HEK293 (cell line): ENCODE results near the gene WSCD2.

Source experiments
- CTCF ChIA-PET: fragments of 350-600 bp; formaldehyde crosslinking; extraction: SDS; loops from one replicate; lab custom pipeline; 2021; ENCODE audit warnings: antibody characterized with exemption; lab: Yijun Ruan, JAX
- POLR2A ChIA-PET: fragments of 300-600 bp; formaldehyde crosslinking; extraction: SDS; loops from one replicate; lab custom pipeline; 2020; ENCODE audit warnings: antibody characterized with exemption, inconsistent platforms; lab: Yijun Ruan, JAX
- H3K27ac ChIP-seq: fragments of 200-500 bp; sonication (Bioruptor generic); 2 replicates; pipeline ENCODE4 v1.5.1; 2014; ENCODE audit warnings: low read depth, low read length, control low read depth, inconsistent platforms; ENCODE audit errors: extremely low read depth
- H3K36me3 ChIP-seq, 2 experiments: fragments of 200-500 bp in 1 of 2; sonication (Bioruptor generic) in 1 of 2; 1 replicate in 1 of 2; 2 replicates in 1 of 2; pipeline ENCODE4 v1.5.1; 2014 to 2017; ENCODE audit warnings: inconsistent platforms in 2 of 2, low read length in 2 of 2; ENCODE audit not compliant: control insufficient read depth in 2 of 2, insufficient read depth in 1 of 2
- H3K4me1 ChIP-seq: fragments of 200-500 bp; sonication (Bioruptor generic); 2 replicates; pipeline ENCODE4 v1.5.1; 2014; ENCODE audit warnings: mild to moderate bottlenecking, low read length, inconsistent platforms; ENCODE audit not compliant: control insufficient read depth, insufficient read depth
- H3K4me3 ChIP-seq: 2 replicates; pipeline ENCODE4 v1.5.1; 2011; ENCODE audit warnings: low read depth, mild to moderate bottlenecking, control low read depth, low read length, moderate library complexity
- H3K9me3 ChIP-seq: fragments of 200-500 bp; sonication (Bioruptor generic); 2 replicates; pipeline ENCODE4 v1.5.1; 2014; ENCODE audit warnings: low read depth, low read length, inconsistent platforms; ENCODE audit not compliant: control insufficient read depth, insufficient read depth
- BCL11B ChIP-seq: fragments of 450-650 bp; formaldehyde crosslinking; IDR thresholded peaks from 2 replicates; pipeline ENCODE4 v1.5.1; 2016; ENCODE audit warnings: low read depth, missing biosample characterization, missing genetic modification characterization
- KLF10 ChIP-seq: fragments of 450-650 bp; IDR thresholded peaks from 2 replicates; pipeline ENCODE4 v1.5.1; 2018; ENCODE audit warnings: missing biosample characterization, mild to moderate bottlenecking, missing genetic modification characterization
- MZF1 ChIP-seq: fragments of 450-650 bp; formaldehyde crosslinking; IDR thresholded peaks from 2 replicates; pipeline ENCODE4 v1.5.1; 2017; ENCODE audit warnings: missing biosample characterization, missing genetic modification characterization, borderline replicate concordance
- PATZ1 ChIP-seq: fragments of 450-650 bp; formaldehyde crosslinking; IDR thresholded peaks from 2 replicates; pipeline ENCODE4 v1.5.1; 2016; ENCODE audit warnings: missing biosample characterization, missing genetic modification characterization
- SALL2 ChIP-seq: fragments of 450-650 bp; formaldehyde crosslinking; IDR thresholded peaks from 2 replicates; pipeline ENCODE4 v1.5.0; 2017; ENCODE audit warnings: missing biosample characterization, mild to moderate bottlenecking, missing genetic modification characterization, borderline replicate concordance
- TRIM28 ChIP-seq: IDR thresholded peaks from 2 replicates; pipeline ENCODE4 v1.6.1; 2011; ENCODE audit warnings: low read length, control low read depth, borderline replicate concordance
- ZBTB49 ChIP-seq: fragments of 450-650 bp; formaldehyde crosslinking; IDR thresholded peaks from 2 replicates; pipeline ENCODE4 v1.5.1; 2016; ENCODE audit warnings: missing biosample characterization, missing genetic modification characterization, low read depth
- ZIC2 ChIP-seq: fragments of 450-650 bp; formaldehyde crosslinking; IDR thresholded peaks from 2 replicates; pipeline ENCODE4 v1.5.1; 2016; ENCODE audit warnings: missing biosample characterization, missing genetic modification characterization
- ZNF169 ChIP-seq: fragments of 450-650 bp; formaldehyde crosslinking; IDR thresholded peaks from 2 replicates; pipeline ENCODE4 v1.5.1; 2016; ENCODE audit warnings: missing biosample characterization, missing genetic modification characterization
- ZNF202 ChIP-seq: fragments of 450-650 bp; formaldehyde crosslinking; IDR thresholded peaks from 2 replicates; pipeline ENCODE4 v1.5.1; 2016; ENCODE audit warnings: missing biosample characterization, missing genetic modification characterization, borderline replicate concordance
- ZNF221 ChIP-seq: fragments of 450-650 bp; formaldehyde crosslinking; IDR thresholded peaks from 2 replicates; pipeline ENCODE4 v1.5.1; 2017; ENCODE audit warnings: missing biosample characterization, missing genetic modification characterization, borderline replicate concordance
- ZNF335 ChIP-seq: fragments of 450-650 bp; formaldehyde crosslinking; conservative IDR thresholded peaks from 2 replicates; pipeline ENCODE4 v1.5.1; 2016; ENCODE audit warnings: missing biosample characterization, missing genetic modification characterization
- ZNF704 ChIP-seq: fragments of 450-650 bp; formaldehyde crosslinking; IDR thresholded peaks from 2 replicates; pipeline ENCODE4 v1.5.1; 2016; ENCODE audit warnings: missing biosample characterization, missing genetic modification characterization
- ZNF785 ChIP-seq: fragments of 450-650 bp; formaldehyde crosslinking; IDR thresholded peaks from 2 replicates; pipeline ENCODE4 v1.5.1; 2016; ENCODE audit warnings: missing biosample characterization, missing genetic modification characterization
- ZNF837 ChIP-seq: fragments of 450-650 bp; formaldehyde crosslinking; IDR thresholded peaks from 2 replicates; pipeline ENCODE4 v1.5.1; 2016; ENCODE audit warnings: missing biosample characterization, missing genetic modification characterization
- ZSCAN4 ChIP-seq: fragments of 450-650 bp; formaldehyde crosslinking; IDR thresholded peaks from 2 replicates; pipeline ENCODE4 v1.5.1; 2017; ENCODE audit warnings: missing biosample characterization, missing genetic modification characterization

WSCD2 gene

GRCh38 chr12:108126990-108127501 lies 2.0 kb upstream of the WSCD2 start:
- TF ChIP-seq ZNF704, result no peak
- TF ChIP-seq KLF10 (tag by site-specific recombination), result no peak
- no peak for TF ChIP-seq ZNF202 (tag by site-specific recombination)
- TF ChIP-seq ZNF335 (tag by site-specific recombination), result no peak
- no peak for TF ChIP-seq ZIC2 (tag by site-specific recombination)
- TF ChIP-seq ZNF169 (tag by site-specific recombination), result no peak
- TF ChIP-seq ZNF785 (tag by site-specific recombination), result no peak
- TF ChIP-seq ZSCAN4 (tag by site-specific recombination), result no peak
- TF ChIP-seq TRIM28, result no peak
- TF ChIP-seq PATZ1 (tag by site-specific recombination), result no peak
- TF ChIP-seq ZNF837 (tag by site-specific recombination), result no peak
- TF ChIP-seq SALL2 (tag by site-specific recombination), result no peak
- Histone ChIP-seq H3K4me1 (no peaks in the 10 kb centered on the region), H3K27ac (no peak overlapping the region), H3K4me3 (no peak overlapping the region), H3K36me3 (no peaks in the 10 kb centered on the region), H3K9me3 (no peaks in the 10 kb centered on the region)
- ChIA-PET CTCF (no interaction called here), POLR2A (no interaction called here)

GRCh38 chr12:108127654-108128053 lies 1.4 kb upstream of the WSCD2 start:
- Histone ChIP-seq H3K4me1 (no peaks in the 10 kb centered on the region), H3K9me3 (no peaks in the 10 kb centered on the region), H3K27ac (no peak overlapping the region), H3K4me3 (no peak overlapping the region), H3K36me3 (no peaks in the 10 kb centered on the region)
- ChIA-PET CTCF (no interaction called here), POLR2A (interaction anchor here (0.6 kb wide), 1 partner anchor 572 kb away, joined by 3 read pairs; no protein-coding TSS in a partner anchor)
- TF ChIP-seq MZF1 (no peak), ZNF221 (tag by site-specific recombination) (no peak), ZBTB49 (tag by site-specific recombination) (no peak), BCL11B (tag by site-specific recombination) (no peak)
